HG02852 (cell line): ENCODE results near the gene GHRH.
A peak's percentile ranks its signal among the peaks of the same experiment; 100 is the strongest.

Experiments
- ATAC-seq: cut with Tn5 transposase; IDR thresholded peaks from one replicate; pipeline ENCODE4 v1.9.1; 2021; ENCODE audit warnings: mild to moderate bottlenecking, moderate library complexity; ENCODE audit not compliant: unreplicated experiment

The GHRH gene, protein sequence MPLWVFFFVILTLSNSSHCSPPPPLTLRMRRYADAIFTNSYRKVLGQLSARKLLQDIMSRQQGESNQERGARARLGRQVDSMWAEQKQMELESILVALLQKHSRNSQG

DNA sequence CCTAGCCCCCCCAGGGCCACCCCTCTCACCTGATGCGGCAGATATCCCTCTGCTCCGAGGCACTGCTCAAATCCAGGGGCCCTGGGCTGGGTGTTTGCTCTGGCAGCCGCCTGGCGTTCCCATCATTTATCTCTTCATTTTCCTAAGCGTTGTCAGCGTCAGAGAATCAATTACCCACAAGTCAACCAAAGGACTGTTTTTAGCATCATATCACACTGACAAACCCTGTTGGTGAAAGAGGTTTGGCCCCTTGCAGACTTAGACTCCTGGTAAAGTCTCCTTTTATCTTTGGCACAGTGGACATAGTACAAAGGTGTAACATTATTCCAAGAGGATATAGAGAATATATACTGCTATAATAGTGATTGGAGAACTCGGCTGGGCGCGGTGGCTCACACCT, at the start of gene GHRH:
Gene GHRH (minus strand): TSS at position 101 of the 400 bp plus-strand sequence. CDS start 4,925 bp downstream, outside the sequence.
- ATAC-seq = no peak

GRCh38 chr20:37310951-37311350, 49.3 kb upstream of the GHRH start:
- no peak for ATAC-seq

DNA sequence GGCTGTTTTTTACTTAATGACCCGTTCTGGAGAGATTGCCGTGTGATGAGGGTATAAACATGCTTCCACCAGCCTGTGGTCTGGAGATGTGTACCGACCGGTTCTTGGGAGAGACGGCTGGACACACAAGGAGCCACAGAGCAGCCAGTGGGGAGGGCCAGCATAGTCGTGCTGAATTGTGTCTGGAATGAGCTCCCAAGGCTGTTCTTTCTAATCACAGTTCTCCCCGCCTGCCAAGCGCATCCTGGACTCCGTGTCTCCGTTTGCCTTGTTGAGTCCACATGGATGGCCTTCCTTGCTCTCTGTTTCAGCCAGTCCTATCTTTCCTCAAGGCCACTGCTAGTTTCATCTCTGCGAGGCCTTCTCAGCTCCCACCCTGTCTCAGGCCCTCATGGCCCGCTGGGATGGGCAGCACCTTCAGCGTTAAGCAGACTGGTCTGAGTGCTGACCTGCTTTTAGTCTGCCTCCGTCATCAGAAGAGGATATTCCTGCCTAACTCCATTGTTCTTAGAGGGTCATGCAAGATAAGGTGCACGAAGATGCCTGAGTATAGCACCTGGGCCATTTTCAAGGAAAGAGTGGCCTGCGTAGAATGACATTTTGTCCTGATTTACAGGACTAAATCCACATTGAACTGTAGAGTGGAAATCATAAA, 48.4 kb upstream of the GHRH start:
- ATAC-seq = no peak

GRCh38 chr20:37309290-37309689, 47.7 kb upstream of the GHRH start:
- no peak for ATAC-seq

- ATAC-seq = peak; percentile 96
Observed at GRCh38 chr20:37308086-37309050, 46.8 kb upstream of the GHRH start.

DNA sequence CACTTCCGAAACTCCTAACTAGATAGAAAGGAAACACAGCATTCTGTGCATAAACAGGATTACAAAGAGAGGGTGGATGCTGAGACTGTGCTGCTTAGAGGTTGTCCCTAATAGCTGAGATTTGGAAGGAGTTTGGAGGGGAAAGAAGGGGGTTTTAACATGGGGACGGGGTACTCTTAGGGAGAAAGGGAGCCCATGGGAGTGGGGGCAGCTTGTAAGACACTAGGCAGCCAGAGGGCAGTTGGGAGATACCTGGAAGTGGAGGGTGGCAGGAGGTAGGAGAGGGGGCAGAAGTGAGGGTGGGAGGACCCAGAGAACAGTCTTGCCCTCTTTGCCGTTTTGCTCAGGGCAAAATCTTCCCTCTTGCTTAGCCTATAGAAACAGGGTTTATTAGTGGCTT, 44.2 kb upstream of the GHRH start:
- no peak for ATAC-seq

DNA sequence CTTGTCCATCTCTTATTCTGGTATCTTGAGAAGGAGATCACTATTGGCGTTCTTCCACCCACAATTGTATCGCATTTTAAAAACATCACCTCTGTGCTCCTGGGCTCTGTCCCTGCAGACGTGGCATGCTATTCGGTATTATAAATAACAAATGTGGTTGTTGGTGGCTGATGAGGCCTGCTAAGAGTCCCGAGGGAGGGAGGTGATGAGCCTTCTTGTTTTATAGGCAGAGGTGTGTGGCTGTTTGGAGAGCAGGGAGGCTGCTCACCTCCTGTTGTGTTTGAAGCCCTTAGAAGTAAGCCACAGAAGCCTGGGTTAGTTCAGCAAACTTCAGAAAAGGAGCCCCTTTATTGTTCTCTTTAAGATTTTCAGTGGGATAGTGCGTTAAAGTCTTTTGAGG, 43.5 kb upstream of the GHRH start:
- ATAC-seq = no peak

DNA sequence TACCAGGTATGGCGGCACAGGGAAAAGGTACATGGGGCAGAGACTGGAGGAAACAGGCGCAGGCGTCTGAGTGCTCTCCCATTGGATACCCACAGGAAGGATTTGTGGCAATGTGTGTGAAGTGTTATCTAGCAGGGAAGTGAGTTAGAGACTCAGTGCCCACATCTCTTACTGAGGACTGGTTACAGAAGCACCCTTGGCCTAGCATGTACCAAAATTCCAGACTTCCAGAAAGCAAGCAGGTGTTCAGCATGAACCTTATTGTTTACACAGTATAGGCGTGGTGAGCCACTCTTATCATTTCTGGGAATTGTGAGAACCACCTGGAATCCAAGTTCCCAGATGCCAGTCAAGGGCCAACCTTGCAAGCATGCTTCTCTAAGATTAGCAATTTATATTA, 42.0 kb upstream of the GHRH start:
- no peak for ATAC-seq

GRCh38 chr20:37302981-37303380, 41.4 kb upstream of the GHRH start:
- ATAC-seq = no peak

GRCh38 chr20:37301558-37301957, 39.9 kb upstream of the GHRH start:
- no peak for ATAC-seq

GRCh38 chr20:37301120-37301519, 39.5 kb upstream of the GHRH start:
- no peak for ATAC-seq

GRCh38 chr20:37299718-37300528, 38.3 kb upstream of the GHRH start:
- no peak for ATAC-seq

GRCh38 chr20:37298190-37298939, 36.8 kb upstream of the GHRH start:
- ATAC-seq = no peak

DNA sequence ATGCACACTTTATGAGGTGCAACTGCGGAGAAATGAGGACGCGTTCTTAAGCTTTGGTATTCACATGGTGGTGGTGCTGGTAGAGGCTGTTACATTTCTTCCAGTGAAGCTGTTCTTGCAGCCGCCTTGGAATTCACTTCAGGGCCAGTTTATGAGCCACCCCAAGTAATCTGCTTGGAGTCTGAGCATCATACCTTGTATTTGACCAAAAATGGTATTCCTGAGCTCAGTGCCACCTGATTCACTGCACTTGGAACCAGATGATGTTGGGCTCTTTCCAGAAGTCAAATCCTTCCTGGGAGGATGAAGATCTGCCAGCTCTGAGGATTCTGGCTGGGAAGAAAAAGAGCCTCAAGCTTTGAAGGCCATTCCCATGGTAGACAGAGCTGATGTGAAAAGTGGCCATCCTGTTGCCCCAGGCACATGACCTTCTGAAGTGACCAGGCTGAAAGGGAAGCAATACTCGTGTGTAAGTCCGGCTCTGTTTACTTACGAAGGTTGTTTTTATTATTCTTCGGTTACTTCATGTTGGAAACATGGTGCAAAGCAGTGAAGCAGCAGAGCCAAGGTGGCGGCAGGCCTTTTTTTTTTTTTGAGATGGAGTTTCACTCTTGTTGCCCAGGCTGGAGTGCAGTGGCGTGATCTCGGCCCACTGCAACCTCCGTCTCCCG, 35.6 kb upstream of the GHRH start:
- ATAC-seq = no peak

GRCh38 chr20:37296371-37296770, 34.8 kb upstream of the GHRH start:
- ATAC-seq = no peak

GRCh38 chr20:37295595-37295994, 34.0 kb upstream of the GHRH start:
- ATAC-seq = no peak

DNA sequence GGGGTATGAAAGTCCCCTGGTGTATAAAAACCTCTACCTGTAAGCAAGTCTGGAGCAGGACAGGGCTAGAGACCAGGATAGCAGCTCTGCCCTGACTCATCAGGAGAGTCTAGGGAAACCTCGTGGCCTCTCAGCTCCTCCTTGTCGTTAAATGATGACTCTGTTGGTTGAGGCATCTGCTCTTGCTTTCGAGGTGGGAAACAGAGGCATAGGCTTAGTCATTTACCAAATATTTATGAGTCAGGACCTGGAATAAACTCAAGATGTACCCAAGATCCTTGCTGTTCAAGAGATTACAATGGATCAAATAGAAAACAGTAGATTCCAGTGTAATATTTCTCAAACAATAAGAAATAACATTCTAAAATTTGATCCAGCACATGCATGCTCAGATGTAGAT, 33.4 kb upstream of the GHRH start:
- ATAC-seq = no peak

DNA sequence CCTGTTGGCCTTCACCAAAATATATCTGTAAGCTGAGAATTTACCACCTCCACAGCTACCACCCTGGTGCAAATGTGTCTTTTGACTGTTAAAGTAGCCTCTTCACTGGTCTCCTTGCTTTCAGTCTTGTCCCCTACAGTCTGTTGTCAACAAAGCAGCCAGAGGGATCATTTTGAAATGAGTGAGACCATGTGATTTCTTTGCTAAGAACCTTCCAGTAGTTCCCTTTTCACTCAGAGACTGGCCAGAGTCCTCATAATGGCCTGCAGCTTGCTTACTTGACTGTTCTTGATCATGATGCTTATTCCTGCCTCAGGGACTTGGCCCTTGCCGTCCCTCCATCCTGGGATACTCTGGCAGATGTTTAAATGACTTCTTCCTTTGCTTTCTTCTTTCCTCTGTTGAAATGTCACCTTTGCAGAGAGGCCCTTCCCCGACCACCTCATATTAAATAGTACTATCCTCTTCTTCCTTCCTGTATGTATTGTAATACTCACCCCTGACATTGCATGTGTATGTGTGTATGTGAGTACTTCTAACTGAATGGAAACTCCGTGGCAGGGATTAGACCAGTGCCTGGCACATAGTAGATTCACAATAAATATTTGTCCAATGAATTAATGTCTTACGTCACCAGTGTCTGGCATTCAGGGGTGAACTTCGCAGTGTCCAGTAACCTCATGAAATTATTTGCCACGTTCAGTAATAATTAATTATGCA, 32.8 kb upstream of the GHRH start:
- no peak for ATAC-seq

GRCh38 chr20:37293301-37293943, 31.8 kb upstream of the GHRH start:
- ATAC-seq = no peak
